ENCODE data around the gene SLC16A11. TPM values are rescaled to one million over a fixed set of nuclear protein-coding genes. Genes with fewer than 3 reads are reported as not detected.
A peak's percentile ranks its signal among the peaks of the same experiment; 100 is the strongest.

The SLC16A11 gene
- total RNA-seq, 2 donors from 2014 or later = 1.9 to 3.4 TPM

DNA sequence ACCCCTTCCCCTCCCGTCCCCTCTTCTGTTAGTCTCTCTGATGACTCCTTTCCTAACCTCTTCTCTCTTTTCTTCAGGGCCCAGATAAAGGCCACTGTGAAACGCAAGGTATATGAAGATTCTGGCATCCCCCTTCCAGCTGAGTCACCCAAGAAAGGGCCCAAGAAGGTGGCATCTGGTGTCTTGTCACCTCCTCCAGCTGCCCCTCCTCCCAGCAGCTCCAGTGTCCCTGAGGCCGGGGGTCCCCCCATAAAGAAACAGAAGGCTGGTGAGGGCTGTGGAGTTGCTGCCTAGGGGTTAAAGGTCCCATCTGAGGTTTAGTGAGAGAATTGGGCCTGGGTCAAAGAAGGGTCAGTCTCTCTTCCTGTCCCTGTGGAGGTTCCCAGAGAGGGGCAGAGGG, 27.5 kb downstream of the SLC16A11 start:
- no peak for DNase-seq (ENCODE audit: low spot score)
- H3K4me3 ChIP-seq = no peak overlapping the region
- no peaks in the 10 kb centered on the region for H3K27me3 ChIP-seq
- no peaks in the 10 kb centered on the region for H3K9me3 ChIP-seq
- H3K27ac ChIP-seq = peak overlapping the region; percentile 93 to 97
- TF ChIP-seq, protein P1, sequence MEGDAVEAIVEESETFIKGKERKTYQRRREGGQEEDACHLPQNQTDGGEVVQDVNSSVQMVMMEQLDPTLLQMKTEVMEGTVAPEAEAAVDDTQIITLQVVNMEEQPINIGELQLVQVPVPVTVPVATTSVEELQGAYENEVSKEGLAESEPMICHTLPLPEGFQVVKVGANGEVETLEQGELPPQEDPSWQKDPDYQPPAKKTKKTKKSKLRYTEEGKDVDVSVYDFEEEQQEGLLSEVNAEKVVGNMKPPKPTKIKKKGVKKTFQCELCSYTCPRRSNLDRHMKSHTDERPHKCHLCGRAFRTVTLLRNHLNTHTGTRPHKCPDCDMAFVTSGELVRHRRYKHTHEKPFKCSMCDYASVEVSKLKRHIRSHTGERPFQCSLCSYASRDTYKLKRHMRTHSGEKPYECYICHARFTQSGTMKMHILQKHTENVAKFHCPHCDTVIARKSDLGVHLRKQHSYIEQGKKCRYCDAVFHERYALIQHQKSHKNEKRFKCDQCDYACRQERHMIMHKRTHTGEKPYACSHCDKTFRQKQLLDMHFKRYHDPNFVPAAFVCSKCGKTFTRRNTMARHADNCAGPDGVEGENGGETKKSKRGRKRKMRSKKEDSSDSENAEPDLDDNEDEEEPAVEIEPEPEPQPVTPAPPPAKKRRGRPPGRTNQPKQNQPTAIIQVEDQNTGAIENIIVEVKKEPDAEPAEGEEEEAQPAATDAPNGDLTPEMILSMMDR (IDR thresholded peaks at IDR 0.05) = no peak
- H3K36me3 ChIP-seq = peaks cover 7% of the 10 kb centered on the region
- peaks cover 0 to 67% of the 10 kb centered on the region in 2 donors for H3K4me1 ChIP-seq

- Histone ChIP-seq H3K36me3 (peaks cover 7% of the 10 kb centered on the region), H3K27ac (peak overlapping the region; percentile 93 to 97), H3K9me3 (no peaks in the 10 kb centered on the region), H3K4me3 (peak overlapping the region; percentile 72 to 95), H3K4me1 (peaks cover 0 to 73% of the 10 kb centered on the region in 2 donors), H3K27me3 (no peaks in the 10 kb centered on the region)
- DNase-seq (ENCODE audit: low spot score) = no peak
- TF ChIP-seq, protein P1 (IDR thresholded peaks at IDR 0.05) = no peak
Measured at GRCh38 chr17:7014995-7015958, 28.6 kb downstream of the SLC16A11 start.

DNA sequence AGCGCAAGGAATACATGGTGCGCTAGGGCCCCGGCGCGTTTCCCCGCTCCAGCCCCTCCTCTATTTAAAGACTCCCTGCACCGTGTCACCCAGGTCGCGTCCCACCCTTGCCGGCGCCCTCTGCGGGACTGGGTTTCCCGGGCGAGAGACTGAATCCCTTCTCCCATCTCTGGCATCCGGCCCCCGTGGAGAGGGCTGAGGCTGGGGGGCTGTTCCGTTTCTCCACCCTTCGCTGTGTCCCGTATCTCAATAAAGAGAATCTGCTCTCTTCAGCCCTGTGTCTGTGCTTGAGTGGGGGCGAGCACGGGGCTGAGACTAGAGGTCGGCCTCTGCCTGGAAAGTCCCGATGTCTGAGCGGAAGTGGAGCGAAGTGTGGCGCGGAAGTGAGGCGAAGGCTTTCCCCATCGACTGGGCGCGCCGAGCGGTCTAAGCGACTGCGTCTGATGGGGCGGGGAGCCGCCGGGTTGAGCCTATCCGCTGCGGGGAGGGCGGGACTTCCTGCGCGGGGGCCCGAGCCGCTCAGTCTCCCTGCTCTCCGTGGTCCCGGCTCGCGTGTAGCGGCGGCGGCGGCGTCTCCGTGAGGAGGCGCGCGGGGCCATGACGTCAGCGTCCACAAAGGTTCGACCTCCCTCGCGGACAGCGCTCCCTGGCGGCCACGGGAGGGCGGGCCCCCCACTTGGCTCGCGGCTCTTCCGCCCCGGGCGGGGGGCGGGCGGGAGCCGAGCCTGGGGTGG, 29.5 kb downstream of the SLC16A11 start:
- peak overlapping the region; percentile 93 to 97 for H3K27ac ChIP-seq
- TF ChIP-seq, protein P1 (IDR thresholded peaks at IDR 0.05) = peak; percentile 89
- peak overlapping the region; percentile 72 to 95 for H3K4me3 ChIP-seq
- H3K27me3 ChIP-seq = no peaks in the 10 kb centered on the region
- no peaks in the 10 kb centered on the region for H3K9me3 ChIP-seq
- peaks cover 0 to 80% of the 10 kb centered on the region in 2 donors for H3K4me1 ChIP-seq
- peak; percentile 98 for DNase-seq (ENCODE audit: low spot score)
- H3K36me3 ChIP-seq = peaks cover 7% of the 10 kb centered on the region

DNA sequence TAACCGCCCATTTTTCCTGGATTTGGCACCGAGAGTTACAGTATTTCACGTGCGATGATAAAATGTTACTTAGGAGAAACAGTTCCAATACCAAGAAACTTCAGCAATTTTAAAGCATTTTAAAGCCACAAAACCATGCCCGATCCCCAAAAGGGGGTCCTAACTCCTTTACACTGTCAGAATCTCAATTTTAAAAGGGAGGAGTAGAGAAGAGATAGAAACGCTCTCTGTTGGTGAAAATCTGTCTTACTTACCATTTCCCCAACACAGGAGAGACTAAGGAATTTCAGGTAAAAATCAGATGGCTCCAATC, 32.0 kb downstream of the SLC16A11 start:
- TF ChIP-seq, protein P1 (IDR thresholded peaks at IDR 0.05) = no peak
- Histone ChIP-seq H3K27ac (peak overlapping the region; percentile 93 to 97), H3K4me1 (peaks cover 0 to 56% of the 10 kb centered on the region in 2 donors), H3K36me3 (peaks cover 6% of the 10 kb centered on the region), H3K9me3 (no peaks in the 10 kb centered on the region), H3K27me3 (no peaks in the 10 kb centered on the region), H3K4me3 (peak overlapping the region; percentile 72 to 95)
- no peak for DNase-seq (ENCODE audit: low spot score)

DNA sequence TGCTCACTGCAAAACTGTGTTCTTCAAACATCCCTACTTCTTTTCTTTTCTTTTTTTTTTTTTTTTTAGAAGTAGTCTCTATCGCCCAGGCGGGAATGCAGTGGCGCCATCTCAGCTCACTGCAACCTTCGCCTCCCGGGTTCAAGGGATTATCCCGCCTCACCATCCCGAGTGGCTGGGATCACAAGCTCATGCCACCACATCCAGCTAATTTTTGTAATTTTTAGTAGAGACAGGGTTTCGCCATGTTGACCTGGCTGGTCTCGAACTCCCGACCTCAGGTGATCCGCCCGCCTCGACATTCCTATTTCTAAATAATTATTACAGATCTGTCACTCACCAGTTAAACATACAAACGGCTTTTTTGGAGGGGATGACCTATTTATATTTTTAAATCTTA, 32.5 kb downstream of the SLC16A11 start:
- TF ChIP-seq, protein P1 (IDR thresholded peaks at IDR 0.05) = no peak
- Histone ChIP-seq H3K4me1 (peaks cover 0 to 51% of the 10 kb centered on the region in 2 donors), H3K9me3 (no peaks in the 10 kb centered on the region), H3K4me3 (peak overlapping the region; percentile 72 to 95), H3K27ac (peak overlapping the region; percentile 93 to 97), H3K36me3 (peaks cover 1% of the 10 kb centered on the region), H3K27me3 (no peaks in the 10 kb centered on the region)
- DNase-seq (ENCODE audit: low spot score) = no peak
